ENCODE measurements around the gene CCDC97.
"Not testable (repeated sequence)": the region's sequence is repeated elsewhere in the genome, so short reads cannot be mapped to it uniquely, and the experiment has no call there.

Gene CCDC97

GRCh38 chr19:41328157-41328841 is 18.3 kb downstream of the CCDC97 start:
- peaks cover 20% of the 10 kb centered on the region for H3K36me3 Mint-ChIP-seq
- no peaks in the 10 kb centered on the region for H3K27me3 Mint-ChIP-seq
- DNase-seq (ENCODE audit: low spot score in 2 of 2) (no peak), ATAC-seq (ENCODE audit: low read depth) (peak; percentile 4)
- peak overlapping the region; percentile 89 for H3K27ac Mint-ChIP-seq
- H3K9me3 Mint-ChIP-seq, result no peaks in the 10 kb centered on the region
- peak overlapping the region; percentile 63 for H3K4me3 Mint-ChIP-seq
- H3K4me1 Mint-ChIP-seq, result peaks cover 60% of the 10 kb centered on the region

- no peaks in the 10 kb centered on the region for H3K27me3 Mint-ChIP-seq
- ATAC-seq (ENCODE audit: low read depth) (no peak), DNase-seq (ENCODE audit: low spot score in 2 of 2) (no peak)
- H3K36me3 Mint-ChIP-seq, result peaks cover 20% of the 10 kb centered on the region
- H3K4me1 Mint-ChIP-seq, result peaks cover 58% of the 10 kb centered on the region
- no peaks in the 10 kb centered on the region for H3K9me3 Mint-ChIP-seq
- peak overlapping the region; percentile 63 for H3K4me3 Mint-ChIP-seq
- peak overlapping the region; percentile 89 for H3K27ac Mint-ChIP-seq
Observed at GRCh38 chr19:41328842-41329225, 18.9 kb downstream of the CCDC97 start.

GRCh38 chr19:41330481-41330880 is 20.5 kb downstream of the CCDC97 start:
- peak overlapping the region; percentile 52 for H3K4me3 Mint-ChIP-seq
- H3K4me1 Mint-ChIP-seq, result peaks cover 49% of the 10 kb centered on the region
- peaks cover 22% of the 10 kb centered on the region for H3K36me3 Mint-ChIP-seq

GRCh38 chr19:41330946-41331678 is 21.1 kb downstream of the CCDC97 start:
- H3K36me3 Mint-ChIP-seq, result peaks cover 22% of the 10 kb centered on the region
- H3K4me3 Mint-ChIP-seq, result peak overlapping the region; percentile 58
- ATAC-seq (ENCODE audit: low read depth), result no peak
- H3K9me3 Mint-ChIP-seq, result no peaks in the 10 kb centered on the region
- no peak for DNase-seq (ENCODE audit: low spot score in 2 of 2)
- H3K4me1 Mint-ChIP-seq, result peaks cover 48% of the 10 kb centered on the region
- no peaks in the 10 kb centered on the region for H3K27me3 Mint-ChIP-seq
- peak overlapping the region; percentile 39 for H3K27ac Mint-ChIP-seq

More at GRCh38 chr19:41330481-41330880, 20.5 kb downstream of the CCDC97 start:
- H3K27me3 Mint-ChIP-seq, result no peaks in the 10 kb centered on the region
- H3K9me3 Mint-ChIP-seq, result no peaks in the 10 kb centered on the region
- DNase-seq (ENCODE audit: low spot score in 2 of 2) (no peak), ATAC-seq (ENCODE audit: low read depth) (no peak)
- H3K27ac Mint-ChIP-seq, result peak overlapping the region; percentile 74

GRCh38 chr19:41332000-41332399 is 22.0 kb downstream of the CCDC97 start:
- H3K27ac Mint-ChIP-seq, result peak overlapping the region; percentile 83
- ATAC-seq (ENCODE audit: low read depth) (no peak), DNase-seq (ENCODE audit: low spot score in 2 of 2) (no peak)
- no peak overlapping the region for H3K4me3 Mint-ChIP-seq
- H3K4me1 Mint-ChIP-seq, result peaks cover 40% of the 10 kb centered on the region
- H3K27me3 Mint-ChIP-seq, result no peaks in the 10 kb centered on the region
- H3K36me3 Mint-ChIP-seq, result peaks cover 22% of the 10 kb centered on the region
- H3K9me3 Mint-ChIP-seq, result no peaks in the 10 kb centered on the region

- Mint-ChIP-seq H3K27ac (peak overlapping the region; percentile 83), H3K9me3 (no peaks in the 10 kb centered on the region), H3K27me3 (no peaks in the 10 kb centered on the region), H3K4me3 (no peak overlapping the region), H3K4me1 (peaks cover 38% of the 10 kb centered on the region), H3K36me3 (peaks cover 24% of the 10 kb centered on the region)
- ATAC-seq (ENCODE audit: low read depth) (no peak), DNase-seq (ENCODE audit: low spot score in 2 of 2) (no peak)
Observed at GRCh38 chr19:41332468-41332867, 22.5 kb downstream of the CCDC97 start.

- peak; percentile 88 for ATAC-seq (ENCODE audit: low read depth)
Observed at GRCh38 chr19:41334793-41335192, 24.8 kb downstream of the CCDC97 start.

GRCh38 chr19:41335467-41335866 is 25.5 kb downstream of the CCDC97 start:
- peaks cover 23% of the 10 kb centered on the region for H3K4me1 Mint-ChIP-seq
- H3K4me3 Mint-ChIP-seq, result no peak overlapping the region
- ATAC-seq (ENCODE audit: low read depth) (no peak), DNase-seq (ENCODE audit: low spot score in 2 of 2) (no peak)
- H3K27me3 Mint-ChIP-seq, result no peaks in the 10 kb centered on the region
- peaks cover 27% of the 10 kb centered on the region for H3K36me3 Mint-ChIP-seq
- peak overlapping the region; percentile 87 for H3K27ac Mint-ChIP-seq
- H3K9me3 Mint-ChIP-seq, result no peaks in the 10 kb centered on the region

More at GRCh38 chr19:41334793-41335192, 24.8 kb downstream of the CCDC97 start:
- Mint-ChIP-seq H3K4me3 (peak overlapping the region; percentile 58), H3K27ac (peak overlapping the region; percentile 87), H3K4me1 (peaks cover 25% of the 10 kb centered on the region), H3K9me3 (no peaks in the 10 kb centered on the region), H3K36me3 (peaks cover 26% of the 10 kb centered on the region), H3K27me3 (no peaks in the 10 kb centered on the region)
- DNase-seq (ENCODE audit: low spot score in 2 of 2), result no peak

GRCh38 chr19:41339936-41340335 is 30.0 kb downstream of the CCDC97 start:
- Mint-ChIP-seq H3K4me3 (no peak overlapping the region), H3K27ac (no peak overlapping the region), H3K9me3 (no peaks in the 10 kb centered on the region), H3K27me3 (no peaks in the 10 kb centered on the region), H3K4me1 (peaks cover 23% of the 10 kb centered on the region), H3K36me3 (peaks cover 22% of the 10 kb centered on the region)
- no peak for ATAC-seq (ENCODE audit: low read depth)
- no peak for DNase-seq (ENCODE audit: low spot score in 2 of 2)

GRCh38 chr19:41341669-41342490 is 31.9 kb downstream of the CCDC97 start:
- Mint-ChIP-seq H3K4me1 (peaks cover 22% of the 10 kb centered on the region), H3K27ac (peak overlapping the region; percentile 24), H3K27me3 (no peaks in the 10 kb centered on the region), H3K36me3 (peaks cover 24% of the 10 kb centered on the region), H3K9me3 (no peaks in the 10 kb centered on the region), H3K4me3 (peak overlapping the region; percentile 53)
- ATAC-seq (ENCODE audit: low read depth) (peak; percentile 63), DNase-seq (ENCODE audit: low spot score in 2 of 2) (no peak)

GRCh38 chr19:41344162-41344561 is 34.2 kb downstream of the CCDC97 start:
- ATAC-seq (ENCODE audit: low read depth) (no peak), DNase-seq (ENCODE audit: low spot score in 2 of 2) (no peak)
- peaks cover 29% of the 10 kb centered on the region for H3K4me1 Mint-ChIP-seq
- peak overlapping the region; percentile 92 for H3K27ac Mint-ChIP-seq
- no peak overlapping the region for H3K4me3 Mint-ChIP-seq
- no peaks in the 10 kb centered on the region for H3K27me3 Mint-ChIP-seq
- H3K9me3 Mint-ChIP-seq, result no peaks in the 10 kb centered on the region
- peaks cover 27% of the 10 kb centered on the region for H3K36me3 Mint-ChIP-seq

GRCh38 chr19:41346916-41347315 is 36.9 kb downstream of the CCDC97 start:
- DNase-seq (ENCODE audit: low spot score in 2 of 2); H3K4me3 Mint-ChIP-seq; H3K27ac Mint-ChIP-seq; H3K9me3 Mint-ChIP-seq; ATAC-seq (ENCODE audit: low read depth); H3K27me3 Mint-ChIP-seq: not testable (repeated sequence)
- Mint-ChIP-seq H3K36me3 (peaks cover 20% of the 10 kb centered on the region), H3K4me1 (peaks cover 40% of the 10 kb centered on the region)

GRCh38 chr19:41350735-41351338 is 40.9 kb downstream of the CCDC97 start:
- peaks cover 34% of the 10 kb centered on the region for H3K4me1 Mint-ChIP-seq
- DNase-seq (ENCODE audit: low spot score in 2 of 2) (no peak), ATAC-seq (ENCODE audit: low read depth) (peak; percentile 3)

More at GRCh38 chr19:41350735-41351338, 40.9 kb downstream of the CCDC97 start:
- Mint-ChIP-seq H3K4me3 (peak overlapping the region; percentile 98), H3K27me3 (no peaks in the 10 kb centered on the region), H3K9me3 (no peaks in the 10 kb centered on the region), H3K36me3 (peaks cover 11% of the 10 kb centered on the region), H3K27ac (peak overlapping the region; percentile 95)
